ENCODE results near the gene USP36.

DNA sequence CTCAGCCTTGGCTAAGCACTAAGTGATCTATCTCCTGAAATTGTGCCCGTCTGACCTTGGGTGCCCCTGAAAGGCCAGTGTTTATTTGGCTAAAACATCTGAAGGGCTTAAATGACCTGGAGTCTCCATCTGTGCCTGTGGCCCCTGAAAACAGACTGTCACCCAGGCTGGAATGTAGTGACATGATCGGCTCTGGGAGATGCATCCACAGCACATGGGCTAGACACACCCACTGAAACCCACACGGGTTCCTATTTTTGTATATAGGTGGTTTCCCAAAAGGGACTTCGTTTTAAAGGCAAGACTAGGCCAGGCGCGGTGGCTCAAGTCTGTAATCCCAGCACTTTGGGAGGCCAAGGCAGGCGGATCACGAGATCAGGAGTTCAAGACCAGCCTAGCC is 48.9 kb upstream of the USP36 start:
- TF ChIP-seq, protein P1, sequence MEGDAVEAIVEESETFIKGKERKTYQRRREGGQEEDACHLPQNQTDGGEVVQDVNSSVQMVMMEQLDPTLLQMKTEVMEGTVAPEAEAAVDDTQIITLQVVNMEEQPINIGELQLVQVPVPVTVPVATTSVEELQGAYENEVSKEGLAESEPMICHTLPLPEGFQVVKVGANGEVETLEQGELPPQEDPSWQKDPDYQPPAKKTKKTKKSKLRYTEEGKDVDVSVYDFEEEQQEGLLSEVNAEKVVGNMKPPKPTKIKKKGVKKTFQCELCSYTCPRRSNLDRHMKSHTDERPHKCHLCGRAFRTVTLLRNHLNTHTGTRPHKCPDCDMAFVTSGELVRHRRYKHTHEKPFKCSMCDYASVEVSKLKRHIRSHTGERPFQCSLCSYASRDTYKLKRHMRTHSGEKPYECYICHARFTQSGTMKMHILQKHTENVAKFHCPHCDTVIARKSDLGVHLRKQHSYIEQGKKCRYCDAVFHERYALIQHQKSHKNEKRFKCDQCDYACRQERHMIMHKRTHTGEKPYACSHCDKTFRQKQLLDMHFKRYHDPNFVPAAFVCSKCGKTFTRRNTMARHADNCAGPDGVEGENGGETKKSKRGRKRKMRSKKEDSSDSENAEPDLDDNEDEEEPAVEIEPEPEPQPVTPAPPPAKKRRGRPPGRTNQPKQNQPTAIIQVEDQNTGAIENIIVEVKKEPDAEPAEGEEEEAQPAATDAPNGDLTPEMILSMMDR (conservative IDR thresholded peaks at IDR 0.05 in 1 of 2, IDR thresholded peaks at IDR 0.05 in 1 of 2; ENCODE audit: extremely low read depth in 1 of 2, insufficient read depth in 1 of 2, low read depth in 1 of 2, low read length in 2 of 2), result no peak
- TF ChIP-seq EZH2 (IDR thresholded peaks at IDR 0.05; ENCODE audit: borderline replicate concordance, low read length), result no peak

Measured in mammary epithelial cell (primary cell).